HG03095 (cell line): ENCODE data around the gene POLR2C.

Experiments used
- ATAC-seq: cut with Tn5 transposase; IDR thresholded peaks from one replicate; pipeline ENCODE4 v1.9.1; 2021; ENCODE audit warnings: moderate library complexity; ENCODE audit not compliant: unreplicated experiment

Gene POLR2C

DNA sequence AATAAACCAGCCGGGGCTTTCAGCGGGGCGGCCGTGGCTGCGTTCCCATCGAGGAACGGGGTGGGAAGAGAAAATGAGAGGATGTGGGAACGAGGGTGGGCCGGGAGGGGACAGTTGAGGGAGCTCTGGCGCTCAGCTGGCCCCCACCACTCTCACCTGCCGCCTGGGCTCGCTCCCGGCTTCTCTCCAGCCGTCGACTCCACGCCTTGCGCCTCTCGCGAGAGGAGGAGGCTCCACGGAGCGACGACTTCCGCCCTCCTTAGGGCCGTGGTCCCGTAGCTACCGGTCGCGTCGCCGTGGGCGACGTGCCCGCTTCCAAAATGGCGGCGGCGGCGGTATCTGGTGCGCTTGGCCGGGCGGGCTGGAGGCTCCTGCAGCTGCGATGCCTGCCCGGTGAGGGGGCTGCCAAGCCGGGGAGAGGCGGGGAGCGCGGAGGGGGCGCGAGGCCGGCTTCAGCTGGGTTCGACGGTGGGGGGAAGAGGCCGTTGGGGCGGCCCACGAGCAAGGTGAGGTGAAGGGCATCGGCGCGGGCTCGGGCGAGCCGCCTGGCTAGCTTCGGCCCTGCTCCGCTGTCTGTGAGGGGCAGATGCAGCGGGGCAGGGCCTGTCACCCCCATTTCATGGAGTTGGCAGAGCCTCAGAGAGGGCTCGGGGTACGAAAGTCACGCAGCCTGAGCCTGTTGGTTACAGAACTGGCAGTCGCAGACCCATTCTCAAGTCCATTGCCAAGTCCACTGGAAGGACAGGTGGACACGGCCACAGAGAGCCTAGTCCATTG lies 15.1 kb upstream of the POLR2C start, which contains the start of the genes CIAPIN1 and COQ9:
Gene CIAPIN1 (minus strand): TSS at position 200 of the 777 bp plus-strand sequence. CDS start 6,457 bp downstream, outside the sequence.
Gene COQ9 (plus strand): TSS at position 294 of the 777 bp plus-strand sequence. CDS start 27 bp downstream, at position 321.
- peak; percentile 99 for ATAC-seq

- no peak for ATAC-seq
These were observed 10.5 kb upstream of the POLR2C start for GRCh38 chr16:57452021-57452420.

GRCh38 chr16:57462978-57463362 lies 491 bp downstream of the POLR2C start:
- ATAC-seq: no peak

DNA sequence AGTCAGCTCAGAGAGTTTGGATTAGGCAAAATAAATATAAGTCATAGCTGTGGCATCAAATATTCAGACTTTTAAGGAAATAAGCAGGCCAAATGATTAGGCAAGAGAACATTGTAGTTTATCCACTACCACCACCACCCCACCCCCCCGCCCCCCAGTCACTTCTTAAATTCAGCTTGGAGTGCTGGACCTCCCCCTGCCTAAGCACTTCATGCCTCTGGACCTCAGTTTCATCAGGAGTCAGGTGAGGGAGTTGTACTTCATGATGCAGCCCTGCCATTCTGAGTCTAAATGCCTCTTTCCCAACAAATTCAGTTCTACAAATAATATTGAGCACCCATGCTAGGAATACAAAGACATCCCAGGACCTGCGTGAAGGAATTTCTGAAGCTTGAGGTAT lies 2.0 kb downstream of the POLR2C start:
- ATAC-seq: no peak

DNA sequence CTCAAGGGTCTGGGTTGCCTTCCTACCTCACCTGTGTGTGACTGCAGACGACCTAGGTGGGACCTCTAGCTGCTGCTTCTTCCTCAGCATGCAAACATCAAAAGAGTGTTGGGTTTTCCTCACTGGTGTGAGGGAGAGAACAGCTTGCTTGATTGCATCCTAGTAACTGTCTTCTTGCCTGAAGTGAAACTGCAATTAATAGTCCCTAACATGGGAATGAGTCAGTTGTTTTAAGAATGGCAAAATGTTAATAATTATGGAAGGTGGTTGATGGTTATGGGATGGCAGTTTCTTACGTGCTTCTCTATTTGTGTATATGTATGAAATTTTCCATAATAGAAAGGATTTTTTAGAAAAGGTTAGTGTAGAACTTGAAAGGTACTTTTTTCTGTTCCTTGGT lies 5.9 kb downstream of the POLR2C start:
- ATAC-seq: no peak

- ATAC-seq: no peak
These were observed 6.6 kb downstream of the POLR2C start for GRCh38 chr16:57469046-57469445.

DNA sequence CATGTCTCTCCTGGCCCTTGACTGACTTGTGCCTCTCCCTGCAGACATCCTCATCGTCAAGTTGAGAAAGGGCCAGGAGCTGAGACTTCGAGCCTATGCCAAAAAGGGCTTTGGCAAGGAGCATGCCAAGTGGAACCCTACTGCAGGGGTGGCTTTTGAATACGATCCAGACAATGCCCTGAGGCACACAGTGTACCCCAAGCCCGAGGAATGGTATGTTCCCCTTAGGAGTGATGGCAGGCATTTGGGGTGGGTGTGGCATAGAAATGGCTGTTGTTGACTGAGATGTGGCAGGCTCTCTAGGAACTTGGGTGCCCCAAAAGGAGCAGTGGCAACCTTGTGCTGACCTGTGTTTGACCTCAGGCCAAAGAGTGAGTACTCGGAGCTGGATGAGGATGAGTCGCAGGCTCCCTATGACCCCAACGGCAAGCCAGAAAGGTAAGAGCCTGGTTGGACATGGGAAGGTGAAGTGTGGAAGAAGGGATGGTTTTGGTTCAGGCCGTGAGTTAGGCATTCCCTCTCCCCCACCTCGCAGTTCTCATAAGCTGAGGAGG lies 7.5 kb downstream of the POLR2C start:
- ATAC-seq: no peak

DNA sequence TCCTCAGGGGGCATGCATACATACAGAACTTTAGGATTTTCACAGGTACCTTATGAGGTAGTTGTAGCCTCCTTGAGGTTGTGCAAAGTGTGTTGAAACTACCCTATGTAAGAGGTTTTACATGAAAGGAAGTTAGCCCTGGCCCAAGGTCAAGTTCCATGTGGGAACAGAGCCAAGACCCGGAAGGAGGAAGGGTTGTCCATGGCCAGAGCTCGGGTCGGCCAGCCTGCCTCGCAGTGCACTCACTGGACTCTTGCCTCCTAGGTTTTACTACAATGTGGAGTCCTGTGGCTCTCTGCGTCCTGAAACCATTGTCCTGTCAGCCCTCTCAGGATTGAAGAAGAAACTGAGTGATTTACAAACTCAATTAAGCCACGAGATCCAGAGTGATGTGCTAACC lies 8.2 kb downstream of the POLR2C start:
- ATAC-seq: no peak

DNA sequence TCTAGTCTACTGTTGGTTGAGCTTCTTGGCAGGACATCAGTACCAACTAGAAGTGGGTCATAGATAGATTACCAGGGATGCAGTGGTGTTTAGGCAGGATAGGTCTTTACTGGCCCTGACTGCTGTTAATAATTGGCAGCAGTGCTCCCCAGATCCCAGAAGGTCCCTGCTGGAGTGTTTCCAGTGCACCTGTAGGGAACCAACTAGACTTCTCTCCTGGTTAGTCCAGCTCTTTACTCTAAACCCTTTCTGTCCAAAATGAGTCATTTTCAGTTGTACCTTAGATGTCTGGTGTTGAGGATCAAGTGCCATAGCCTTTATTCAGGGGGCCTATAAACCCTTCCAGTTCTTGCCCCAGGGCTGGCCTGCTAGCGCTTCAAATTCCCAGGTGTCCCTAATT lies 8.7 kb downstream of the POLR2C start:
- no peak for ATAC-seq

GRCh38 chr16:57471852-57472664 lies 9.6 kb downstream of the POLR2C start:
- no peak for ATAC-seq

DNA sequence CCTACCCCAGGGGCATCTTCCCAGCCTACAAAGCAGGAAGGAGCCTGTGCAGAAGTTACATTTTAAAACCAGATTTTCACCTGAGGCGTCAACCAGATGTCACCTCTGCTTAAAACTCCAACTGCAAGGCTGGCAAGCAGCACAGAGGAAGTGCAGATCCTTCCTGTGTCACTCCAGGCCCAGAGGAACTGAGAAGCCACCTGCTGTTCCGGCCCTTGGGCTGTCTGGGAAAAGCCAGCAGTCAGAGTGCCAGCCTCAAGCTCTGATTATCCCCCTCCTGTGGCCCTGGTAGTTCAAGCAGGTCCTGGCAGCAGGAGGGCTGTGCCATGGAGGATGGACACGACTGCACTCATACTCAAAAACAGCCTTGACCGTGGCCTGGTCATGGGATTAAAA lies 10.2 kb downstream of the POLR2C start:
- no peak for ATAC-seq

DNA sequence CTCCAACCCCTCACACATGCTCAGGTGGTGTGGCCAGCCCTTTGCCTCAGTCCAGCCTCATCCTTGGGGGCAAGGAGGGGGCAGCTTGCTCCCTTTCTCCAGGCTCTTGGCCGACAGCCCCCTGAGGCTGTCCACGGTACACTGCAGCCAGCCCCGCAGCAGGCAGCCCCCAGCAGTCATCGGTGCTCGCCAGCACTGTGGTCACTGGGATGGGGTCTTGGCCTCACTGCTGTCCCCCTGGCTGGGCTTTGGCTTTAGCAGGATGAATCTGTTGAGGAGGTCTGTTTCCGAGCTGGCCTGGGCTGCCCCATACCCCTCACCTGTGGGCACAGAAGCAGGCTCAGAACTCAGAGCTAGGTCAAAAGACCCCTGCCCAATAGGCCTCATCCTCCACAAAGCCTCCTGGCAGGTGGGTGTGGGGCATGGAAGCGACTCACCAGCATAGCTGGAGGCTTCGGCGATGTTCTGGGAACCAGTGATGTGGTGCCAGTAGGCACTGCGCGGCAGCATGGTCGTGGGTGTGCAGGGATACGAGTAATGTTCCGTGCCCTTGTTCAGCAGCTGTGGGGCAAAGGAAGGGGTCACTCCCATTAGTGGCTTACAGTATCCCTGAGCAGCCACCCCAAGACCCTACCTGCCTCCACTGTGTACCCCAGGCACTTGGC lies 10.8 kb downstream of the POLR2C start:
- ATAC-seq: no peak

GRCh38 chr16:57473906-57474305 lies 11.4 kb downstream of the POLR2C start:
- ATAC-seq: no peak

DNA sequence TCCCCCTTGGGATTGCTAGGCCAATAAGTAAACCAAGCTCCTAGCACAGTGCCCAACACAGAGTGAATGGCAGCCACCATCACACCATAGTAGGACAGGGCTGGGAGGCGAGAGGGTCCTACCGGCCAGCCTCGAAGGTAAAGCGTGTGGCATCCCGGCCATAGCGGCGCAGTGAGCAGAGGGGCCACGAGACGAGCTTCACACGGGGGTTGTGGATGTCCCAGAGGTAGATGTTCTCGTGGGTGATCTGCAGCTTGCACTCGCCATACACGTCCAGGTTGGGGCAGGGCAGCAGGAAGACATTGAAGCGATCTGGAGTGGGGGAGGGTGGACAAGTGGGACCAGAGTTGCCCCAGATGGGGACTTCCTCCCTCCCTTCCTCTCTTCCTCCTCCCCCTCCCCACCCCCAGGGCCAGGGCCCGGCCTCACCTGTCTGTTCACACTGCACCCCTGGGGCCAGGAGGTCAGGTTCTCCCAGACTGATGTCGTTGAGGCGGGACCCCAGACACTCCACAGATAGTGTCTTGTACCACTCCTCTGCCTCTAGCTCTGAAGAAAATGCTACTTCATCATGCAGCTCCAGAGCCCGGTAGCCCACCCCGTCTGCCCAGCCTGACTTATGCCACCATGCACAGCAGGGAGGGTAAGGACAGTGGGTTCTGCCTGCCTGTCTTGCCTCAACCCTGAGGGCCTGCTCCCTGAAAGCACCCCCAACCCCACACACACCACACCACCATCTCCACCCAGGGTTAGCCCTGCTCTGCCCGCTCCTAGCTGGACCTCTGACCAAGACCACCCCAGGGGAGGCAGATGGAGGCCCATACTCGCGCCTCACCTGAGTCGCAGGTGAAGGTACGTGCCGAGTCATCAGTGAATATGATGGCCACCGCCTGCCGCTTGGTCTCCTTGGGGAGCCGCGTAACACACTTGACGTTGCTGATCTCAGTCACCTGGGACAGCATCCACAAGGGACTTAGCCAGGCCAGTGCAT lies 12.5 kb downstream of the POLR2C start:
- ATAC-seq: no peak

GRCh38 chr16:57475711-57476339 lies 13.3 kb downstream of the POLR2C start:
- ATAC-seq: peak; percentile 93

GRCh38 chr16:57476546-57477410 lies 14.3 kb downstream of the POLR2C start:
- ATAC-seq: no peak

DNA sequence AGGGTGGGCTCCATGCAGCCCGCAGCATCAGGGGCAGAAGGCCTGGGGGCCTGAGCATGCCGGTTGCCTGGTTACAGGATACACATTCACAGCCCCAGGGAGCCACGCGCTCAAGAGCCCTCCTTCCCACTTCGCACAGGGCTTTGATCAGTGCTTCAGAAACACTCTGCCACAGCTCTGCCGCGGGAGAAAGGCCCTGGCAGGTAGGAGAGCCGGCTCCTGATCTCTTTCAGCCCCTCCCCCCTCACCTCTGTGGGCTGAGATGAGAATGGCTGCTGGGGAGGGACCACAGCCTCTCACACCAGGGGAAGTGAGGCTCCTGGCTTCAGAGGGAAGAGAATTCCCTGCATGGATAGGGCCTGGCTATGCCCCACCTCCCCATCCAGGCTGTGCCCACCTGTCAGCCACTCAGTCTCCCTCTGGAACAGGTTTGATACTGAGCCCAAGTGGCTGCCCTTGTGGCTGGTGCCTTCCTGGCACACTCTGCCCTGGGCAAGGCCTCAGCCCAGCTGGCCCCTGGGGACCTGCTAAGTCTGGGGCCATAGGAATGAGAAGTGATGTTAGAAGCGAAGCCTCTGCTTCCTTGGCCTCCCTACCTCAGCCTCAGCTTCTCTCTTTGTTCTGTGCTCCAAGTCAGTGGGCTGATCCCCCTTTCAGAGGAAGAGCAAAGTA lies 15.2 kb downstream of the POLR2C start:
- no peak for ATAC-seq
